CD4-positive, alpha-beta T cell treated with Interleukin-6 at 100 ng/mL for 8 hours (primary cell): ENCODE results near the gene EPC1.
A peak's percentile ranks its signal among the peaks of the same experiment; 100 is the strongest.

Source experiments
- DNase-seq: peaks from one replicate; pipeline ENCODE4 v3.0.0-alpha.2; 2020; ENCODE audit warnings: mixed read lengths, low spot score

The EPC1 gene

GRCh38 chr10:32337350-32337749, 9.6 kb downstream of the EPC1 start:
- no peak for DNase-seq

GRCh38 chr10:32333849-32334248, 13.1 kb downstream of the EPC1 start:
- no peak for DNase-seq

GRCh38 chr10:32332299-32332750, 14.6 kb downstream of the EPC1 start:
- peak; percentile 70 for DNase-seq

GRCh38 chr10:32331606-32332005, 15.4 kb downstream of the EPC1 start:
- DNase-seq = no peak

- no peak for DNase-seq
Measured at GRCh38 chr10:32330214-32330613, 16.7 kb downstream of the EPC1 start.

GRCh38 chr10:32329061-32329460, 17.9 kb downstream of the EPC1 start:
- DNase-seq = no peak

DNA sequence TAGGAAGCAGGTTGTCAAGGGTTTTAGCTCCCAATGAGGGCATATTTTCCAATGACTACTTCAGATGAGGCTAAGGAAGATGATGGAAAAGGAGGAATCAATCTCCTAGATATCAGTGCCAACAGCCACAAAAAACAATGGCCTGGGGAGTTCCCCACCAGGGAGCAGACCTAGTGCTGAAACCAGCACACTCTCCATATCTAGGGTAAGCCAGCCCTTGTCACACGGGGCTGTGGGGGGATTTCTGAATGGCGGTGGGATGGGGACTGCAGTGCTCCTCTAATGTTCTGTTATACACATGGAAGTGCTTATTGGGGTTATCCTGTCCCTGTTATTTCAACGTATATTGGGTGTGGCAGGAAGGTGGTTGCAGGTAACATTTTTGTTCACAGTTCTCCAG, 18.5 kb downstream of the EPC1 start:
- no peak for DNase-seq

DNA sequence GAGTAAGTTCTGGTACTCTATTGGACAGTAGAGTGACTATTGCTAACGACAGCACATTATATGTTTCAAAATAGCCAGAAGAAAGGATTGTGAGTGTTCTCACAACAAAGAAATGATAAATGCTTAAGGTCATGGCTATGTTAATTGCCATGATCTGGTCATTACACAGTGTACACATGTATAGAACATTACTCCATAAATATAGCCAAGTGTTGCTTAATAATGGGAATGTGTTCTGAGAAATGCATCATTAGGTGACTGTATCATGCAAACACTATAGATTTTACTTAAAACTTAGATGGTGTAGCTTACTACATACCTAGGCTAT, 19.6 kb downstream of the EPC1 start:
- DNase-seq = no peak

DNA sequence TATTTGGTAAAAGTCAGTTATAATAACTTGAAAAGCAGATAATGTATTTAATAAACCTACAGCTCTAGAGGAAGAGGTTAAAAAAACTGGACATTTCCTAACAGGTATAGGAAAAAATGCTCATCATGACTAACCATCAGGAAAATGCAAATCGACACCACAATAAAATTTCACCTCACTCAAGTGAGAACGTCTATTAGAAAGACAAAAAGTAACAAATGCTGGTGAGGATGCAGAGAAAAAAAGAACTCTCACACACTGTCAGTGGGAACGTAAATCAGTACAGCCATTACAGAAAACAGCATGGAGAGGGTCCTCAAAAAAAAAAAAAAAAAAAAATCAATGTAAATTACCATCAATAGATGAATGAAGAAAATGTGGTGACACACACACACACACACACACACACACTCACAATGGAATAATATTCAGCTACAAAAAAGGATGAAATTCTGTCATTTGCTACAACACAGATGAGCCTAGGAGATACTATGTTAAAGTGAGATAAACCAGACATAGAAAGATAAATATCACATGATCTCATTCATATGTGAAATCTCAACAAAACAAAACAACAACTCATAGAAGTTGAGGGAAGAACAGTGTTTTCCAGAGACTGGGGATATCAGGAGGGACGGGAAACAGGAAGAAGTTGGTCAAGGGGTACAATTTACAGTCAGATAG, 20.1 kb downstream of the EPC1 start:
- no peak for DNase-seq

GRCh38 chr10:32326119-32326518, 20.8 kb downstream of the EPC1 start:
- DNase-seq = no peak

DNA sequence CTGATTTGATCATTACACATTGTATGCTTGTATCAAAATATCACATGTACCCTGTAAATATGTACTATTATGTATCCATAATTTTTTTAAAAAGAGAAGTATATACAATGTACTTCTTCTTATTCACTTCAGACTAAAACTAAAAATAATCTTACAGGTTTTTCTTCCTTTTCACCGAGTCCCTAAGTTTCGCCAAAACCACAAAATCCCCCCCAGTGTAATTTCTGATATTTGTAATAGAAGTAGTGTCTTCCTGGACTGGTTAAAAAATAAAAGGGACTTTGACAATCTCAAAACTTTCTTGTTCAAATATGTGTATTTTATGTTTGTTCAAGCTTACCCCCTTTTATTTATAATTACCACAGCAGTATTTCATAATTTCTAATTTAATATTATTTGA, 23.9 kb downstream of the EPC1 start:
- no peak for DNase-seq

DNA sequence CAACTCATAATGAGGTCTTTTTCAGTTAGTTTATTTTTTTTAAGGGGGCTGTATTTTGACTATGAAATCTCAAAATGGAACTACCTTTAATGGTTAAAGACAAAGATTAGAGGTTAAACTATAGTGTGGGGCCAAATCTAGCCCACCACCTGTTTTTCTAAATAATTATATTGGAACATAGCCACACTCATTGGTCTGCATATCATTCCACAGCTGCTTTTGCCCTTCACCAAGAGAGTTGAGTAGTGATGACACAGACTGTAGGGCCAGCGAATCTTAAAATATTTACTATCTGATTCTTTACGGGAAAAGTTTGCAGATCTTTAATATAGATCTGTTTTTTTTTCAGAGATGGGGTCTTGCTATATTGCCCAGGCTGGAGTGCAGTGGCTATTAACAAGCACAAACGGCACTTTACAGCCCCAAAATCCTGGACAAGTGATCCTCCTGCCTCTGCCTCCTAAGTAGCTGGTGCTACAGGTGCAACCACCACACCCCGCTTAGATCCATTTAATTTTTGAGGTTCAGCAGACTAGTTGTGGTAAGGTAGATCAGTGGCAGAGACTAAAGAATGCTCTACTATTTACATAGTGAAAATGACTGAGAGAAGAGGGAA, 25.8 kb downstream of the EPC1 start:
- DNase-seq = no peak

DNA sequence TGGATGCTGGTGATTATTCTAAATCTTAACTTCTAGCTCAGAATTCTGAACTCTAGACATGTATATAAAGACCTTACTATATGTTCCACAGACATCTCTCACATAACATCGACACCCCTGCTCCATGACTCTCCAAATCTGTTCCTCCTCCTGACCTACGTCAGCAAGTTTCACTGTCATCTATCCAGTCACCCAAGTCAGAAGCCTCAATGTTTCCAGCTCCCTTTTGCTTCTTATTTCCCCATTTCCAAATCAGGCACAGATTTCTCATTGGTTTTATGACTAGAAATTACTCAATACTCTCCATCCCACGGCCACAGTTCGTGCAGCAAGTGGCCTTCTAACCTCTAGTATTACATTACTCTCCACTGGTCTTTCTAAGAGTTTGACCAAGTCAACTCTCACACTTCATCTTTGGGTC, 28.5 kb downstream of the EPC1 start:
- DNase-seq = no peak

- DNase-seq = peak; percentile 19
Measured at GRCh38 chr10:32317795-32318357, 29.1 kb downstream of the EPC1 start.

GRCh38 chr10:32315424-32315823, 31.5 kb downstream of the EPC1 start:
- DNase-seq = no peak

DNA sequence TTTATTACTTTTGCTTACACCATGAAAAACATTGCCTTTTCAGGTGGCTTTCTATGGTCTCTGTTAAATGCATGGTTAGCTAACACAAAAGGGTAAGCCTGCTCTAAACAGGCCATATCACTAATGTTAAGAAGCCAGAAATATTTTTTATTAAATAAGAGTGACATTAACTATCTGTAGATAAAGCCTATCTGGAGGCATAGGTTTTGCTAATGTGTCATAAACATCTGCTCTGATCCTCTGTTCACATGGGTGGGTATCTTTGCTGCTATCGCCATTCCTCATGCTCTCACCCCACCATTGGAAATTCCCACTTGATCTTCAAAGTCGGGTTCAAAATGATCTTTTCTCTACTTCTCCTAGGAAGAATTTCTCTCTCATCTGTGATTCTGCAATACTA, 32.4 kb downstream of the EPC1 start:
- DNase-seq = no peak

DNA sequence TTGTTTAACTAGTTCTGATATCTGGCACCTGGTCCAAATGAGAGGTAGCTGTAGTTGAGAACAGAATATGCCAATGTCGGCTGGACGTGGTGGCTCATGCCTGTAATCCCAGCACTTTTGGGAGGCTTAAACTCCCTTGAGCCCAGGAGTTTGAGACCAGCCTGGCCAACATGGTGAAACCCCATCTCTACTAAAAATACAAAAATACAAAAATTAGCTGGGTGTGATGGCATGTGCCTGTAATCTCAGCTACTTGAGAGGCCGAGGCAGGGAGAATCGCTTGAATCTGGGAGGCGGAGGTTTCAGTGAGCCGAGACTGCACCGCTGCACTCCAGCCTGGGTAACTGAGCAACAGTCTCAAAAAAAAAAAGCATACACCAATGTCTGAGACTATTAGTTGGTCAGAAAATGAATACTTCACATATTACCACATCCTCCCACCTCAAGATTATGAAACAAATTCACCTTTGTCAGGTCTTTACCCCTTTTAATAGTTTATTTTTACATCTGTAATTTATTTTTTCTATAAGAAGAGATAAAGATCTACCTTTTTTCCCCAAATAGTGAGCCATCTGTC, 38.8 kb downstream of the EPC1 start:
- no peak for DNase-seq

GRCh38 chr10:32307609-32308008, 39.3 kb downstream of the EPC1 start:
- no peak for DNase-seq

- DNase-seq = no peak
Measured at GRCh38 chr10:32299354-32299980, 47.5 kb downstream of the EPC1 start.

DNA sequence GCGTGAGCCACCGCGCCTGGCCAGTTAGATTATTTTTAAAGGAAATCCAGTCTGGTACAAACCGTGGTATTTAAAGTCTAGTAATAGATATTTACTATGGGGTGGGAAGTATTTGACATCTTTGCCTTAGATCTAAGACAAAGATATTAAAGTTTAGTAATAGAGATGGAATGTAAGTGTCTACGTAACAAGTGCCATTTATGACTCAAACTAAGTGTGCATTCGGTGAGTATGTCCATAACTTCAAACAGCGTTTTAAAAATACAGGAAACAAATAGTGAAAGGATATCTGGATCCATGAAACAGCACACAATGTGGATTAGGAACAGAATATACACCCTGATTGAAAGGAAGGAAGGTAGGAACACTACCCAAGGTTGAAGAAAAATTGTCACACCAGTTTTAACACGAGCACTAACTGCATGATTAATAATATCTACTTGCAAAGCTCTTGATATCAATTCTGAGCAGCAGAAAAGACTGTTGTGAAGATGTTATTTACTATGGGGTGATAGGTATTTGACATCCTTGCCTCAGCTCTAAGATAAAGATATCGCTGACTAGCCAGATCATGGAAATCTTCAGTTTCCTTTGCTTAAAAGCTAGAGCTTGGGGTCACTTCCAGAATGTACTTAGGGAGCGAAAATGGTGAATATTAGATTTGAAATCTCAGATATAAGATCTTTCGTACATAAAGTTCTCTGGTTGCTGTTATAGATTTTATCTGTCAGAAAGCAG, 48.7 kb downstream of the EPC1 start:
- no peak for DNase-seq

DNA sequence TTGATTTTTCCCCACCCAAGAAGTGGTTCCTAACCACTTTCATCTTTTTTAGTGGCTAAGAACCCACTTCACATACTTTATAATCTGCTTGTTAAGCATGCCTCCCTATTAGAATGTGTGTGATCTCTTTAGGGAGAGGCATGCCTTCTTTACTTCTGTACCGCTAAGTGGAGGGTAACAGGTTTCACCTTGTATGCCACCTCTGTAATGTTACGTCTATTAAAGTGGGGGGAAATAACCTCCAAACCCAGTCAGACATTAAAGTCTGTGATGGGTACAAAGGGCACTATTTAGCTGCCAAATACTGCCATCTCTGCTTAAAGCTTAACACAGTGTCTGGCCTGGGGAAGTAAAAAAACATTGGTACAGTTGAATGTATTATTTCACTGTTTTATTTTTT, 51.9 kb downstream of the EPC1 start:
- no peak for DNase-seq

- no peak for DNase-seq
Measured at GRCh38 chr10:32293581-32293980, 53.4 kb downstream of the EPC1 start.
